ENCODE data around the gene TEX51.

TEX51 gene

DNA sequence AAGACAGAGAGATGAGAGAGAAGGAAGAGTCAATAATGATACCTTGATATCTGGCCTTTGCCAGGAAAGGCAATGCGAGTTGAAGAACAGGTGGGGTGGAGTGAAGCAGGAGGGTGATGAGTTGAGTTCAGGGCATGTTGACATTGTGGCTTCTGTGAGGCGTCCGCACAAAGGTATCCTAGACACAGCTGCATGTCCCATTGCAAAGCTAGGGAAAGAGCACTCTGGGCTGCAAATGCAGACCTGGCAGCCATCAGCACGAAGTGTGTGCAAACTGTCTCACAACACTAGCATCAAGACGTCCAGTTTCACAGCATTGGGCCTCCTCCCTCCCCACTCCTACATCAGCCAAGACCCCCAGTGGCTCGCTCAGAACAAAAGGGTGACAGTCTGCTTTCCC is 36.1 kb downstream of the TEX51 start:
- Histone ChIP-seq H3K9me2 (ENCODE audit: low read depth, low read length) (no peaks in the 10 kb centered on the region), H3K4me1 (ENCODE audit: insufficient read depth, low read length, severe bottlenecking) (no peaks in the 10 kb centered on the region), H3K27ac (ENCODE audit: low read depth, low read length, poor library complexity, severe bottlenecking) (no peak overlapping the region), H3K79me2 (ENCODE audit: insufficient read depth, low read length) (no peaks in the 10 kb centered on the region), H3K4me3 (ENCODE audit: low read depth, low read length, poor library complexity, severe bottlenecking) (no peak overlapping the region), H3K4me2 (ENCODE audit: low read length) (no peak overlapping the region), H3K36me3 (ENCODE audit: insufficient read depth, low read length) (no peaks in the 10 kb centered on the region), H4K20me1 (ENCODE audit: insufficient read depth, low read length) (no peaks in the 10 kb centered on the region), H3K9ac (ENCODE audit: low read length) (no peak overlapping the region), H2AFZ (ENCODE audit: low read length) (no peak overlapping the region), H3K9me3 (ENCODE audit: low read length) (no peaks in the 10 kb centered on the region), H3K27me3 (ENCODE audit: insufficient read depth, low read length) (no peaks in the 10 kb centered on the region), H3F3A (ENCODE audit: insufficient read depth, low read length) (no peaks in the 10 kb centered on the region)
- TF ChIP-seq EZH2 (IDR thresholded peaks at IDR 0.05; ENCODE audit: borderline replicate concordance, low read length): no peak
- TF ChIP-seq, protein P1, sequence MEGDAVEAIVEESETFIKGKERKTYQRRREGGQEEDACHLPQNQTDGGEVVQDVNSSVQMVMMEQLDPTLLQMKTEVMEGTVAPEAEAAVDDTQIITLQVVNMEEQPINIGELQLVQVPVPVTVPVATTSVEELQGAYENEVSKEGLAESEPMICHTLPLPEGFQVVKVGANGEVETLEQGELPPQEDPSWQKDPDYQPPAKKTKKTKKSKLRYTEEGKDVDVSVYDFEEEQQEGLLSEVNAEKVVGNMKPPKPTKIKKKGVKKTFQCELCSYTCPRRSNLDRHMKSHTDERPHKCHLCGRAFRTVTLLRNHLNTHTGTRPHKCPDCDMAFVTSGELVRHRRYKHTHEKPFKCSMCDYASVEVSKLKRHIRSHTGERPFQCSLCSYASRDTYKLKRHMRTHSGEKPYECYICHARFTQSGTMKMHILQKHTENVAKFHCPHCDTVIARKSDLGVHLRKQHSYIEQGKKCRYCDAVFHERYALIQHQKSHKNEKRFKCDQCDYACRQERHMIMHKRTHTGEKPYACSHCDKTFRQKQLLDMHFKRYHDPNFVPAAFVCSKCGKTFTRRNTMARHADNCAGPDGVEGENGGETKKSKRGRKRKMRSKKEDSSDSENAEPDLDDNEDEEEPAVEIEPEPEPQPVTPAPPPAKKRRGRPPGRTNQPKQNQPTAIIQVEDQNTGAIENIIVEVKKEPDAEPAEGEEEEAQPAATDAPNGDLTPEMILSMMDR (IDR thresholded peaks at IDR 0.05; ENCODE audit: low read length): no peak

DNA sequence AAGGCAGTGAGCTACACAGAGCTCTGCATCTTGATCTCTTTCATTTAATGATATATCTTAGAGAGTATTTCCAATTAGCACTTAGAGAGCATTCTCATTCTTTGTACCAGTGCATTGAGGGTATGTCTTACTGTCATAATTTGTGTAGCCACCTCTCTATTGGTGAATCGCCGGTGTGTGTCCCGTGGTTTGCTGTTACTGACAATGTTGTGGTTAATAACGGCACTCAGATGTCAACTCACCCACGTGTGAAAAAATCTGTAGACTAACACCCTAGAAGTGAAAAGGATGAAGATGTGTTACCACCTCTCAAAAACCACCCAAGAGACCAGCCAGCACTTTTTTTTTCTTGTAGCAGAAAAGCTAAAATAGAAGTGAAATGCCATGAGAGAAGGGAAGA is 37.1 kb downstream of the TEX51 start:
- Histone ChIP-seq H3K27me3 (ENCODE audit: insufficient read depth, low read length) (no peaks in the 10 kb centered on the region), H3K4me3 (ENCODE audit: low read depth, low read length, poor library complexity, severe bottlenecking) (no peak overlapping the region), H3K27ac (ENCODE audit: low read depth, low read length, poor library complexity, severe bottlenecking) (no peak overlapping the region), H3K9me2 (ENCODE audit: low read depth, low read length) (no peaks in the 10 kb centered on the region), H3K4me1 (ENCODE audit: insufficient read depth, low read length, severe bottlenecking) (no peaks in the 10 kb centered on the region), H3K79me2 (ENCODE audit: insufficient read depth, low read length) (no peaks in the 10 kb centered on the region), H4K20me1 (ENCODE audit: insufficient read depth, low read length) (no peaks in the 10 kb centered on the region), H3K9me3 (ENCODE audit: low read length) (no peaks in the 10 kb centered on the region), H3K36me3 (ENCODE audit: insufficient read depth, low read length) (no peaks in the 10 kb centered on the region), H3K4me2 (ENCODE audit: low read length) (no peak overlapping the region), H3F3A (ENCODE audit: insufficient read depth, low read length) (no peaks in the 10 kb centered on the region), H3K9ac (ENCODE audit: low read length) (no peak overlapping the region), H2AFZ (ENCODE audit: low read length) (no peak overlapping the region)
- TF ChIP-seq, protein P1 (IDR thresholded peaks at IDR 0.05; ENCODE audit: low read length): no peak
- no peak for TF ChIP-seq EZH2 (IDR thresholded peaks at IDR 0.05; ENCODE audit: borderline replicate concordance, low read length)

DNA sequence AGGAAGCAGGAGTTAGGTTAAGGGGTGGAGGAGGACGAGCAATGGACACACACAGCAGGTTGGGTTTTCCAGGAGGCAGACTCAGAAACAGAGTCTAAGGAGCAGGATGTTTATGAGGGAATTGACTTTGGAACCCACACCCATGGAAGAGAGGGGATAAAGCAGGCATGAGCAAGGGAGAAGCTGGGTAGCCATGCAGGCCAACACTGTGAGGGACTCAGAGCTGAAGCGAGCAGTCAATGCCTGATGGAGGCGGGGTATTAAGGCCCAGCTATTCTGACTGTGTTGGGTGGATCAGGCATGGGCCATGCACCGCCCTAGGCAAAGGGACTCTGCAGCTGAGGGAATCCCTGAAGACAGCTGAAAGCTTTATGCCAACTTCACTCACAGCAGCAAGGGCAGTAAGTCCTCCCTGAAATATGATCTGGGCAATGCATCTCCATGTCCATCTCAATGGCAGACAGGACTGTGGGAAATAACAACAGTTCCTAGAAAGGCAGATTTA is 37.6 kb downstream of the TEX51 start:
- H3F3A ChIP-seq (ENCODE audit: insufficient read depth, low read length): no peaks in the 10 kb centered on the region
- no peak overlapping the region for H3K27ac ChIP-seq (ENCODE audit: low read depth, low read length, poor library complexity, severe bottlenecking)
- H3K9me3 ChIP-seq (ENCODE audit: low read length): no peaks in the 10 kb centered on the region
- H3K4me1 ChIP-seq (ENCODE audit: insufficient read depth, low read length, severe bottlenecking): no peaks in the 10 kb centered on the region
- no peaks in the 10 kb centered on the region for H4K20me1 ChIP-seq (ENCODE audit: insufficient read depth, low read length)
- H3K4me3 ChIP-seq (ENCODE audit: low read depth, low read length, poor library complexity, severe bottlenecking): no peak overlapping the region
- H2AFZ ChIP-seq (ENCODE audit: low read length): no peak overlapping the region
- H3K36me3 ChIP-seq (ENCODE audit: insufficient read depth, low read length): no peaks in the 10 kb centered on the region
- no peak overlapping the region for H3K4me2 ChIP-seq (ENCODE audit: low read length)
- H3K79me2 ChIP-seq (ENCODE audit: insufficient read depth, low read length): no peaks in the 10 kb centered on the region
- H3K9ac ChIP-seq (ENCODE audit: low read length): no peak overlapping the region
- H3K27me3 ChIP-seq (ENCODE audit: insufficient read depth, low read length): no peaks in the 10 kb centered on the region
- H3K9me2 ChIP-seq (ENCODE audit: low read depth, low read length): no peaks in the 10 kb centered on the region
- no peak for TF ChIP-seq EZH2 (IDR thresholded peaks at IDR 0.05; ENCODE audit: borderline replicate concordance, low read length)
- TF ChIP-seq, protein P1 (IDR thresholded peaks at IDR 0.05; ENCODE audit: low read length): no peak
